Measurements from ENCODE around the gene MICAL3. TPM values are rescaled to one million over a fixed set of nuclear protein-coding genes. Genes with fewer than 3 reads are reported as not detected.
"Not testable (repeated sequence)": the region's sequence is repeated elsewhere in the genome, so short reads cannot be mapped to it uniquely, and the experiment has no call there.

Gene MICAL3
- polyA plus RNA-seq, 1 donor, result 54.3 TPM

GRCh38 chr22:17883356-17883755 is 141.0 kb downstream of the MICAL3 start:
- no peak for DNase-seq

GRCh38 chr22:17882727-17883126 is 141.6 kb downstream of the MICAL3 start:
- DNase-seq, result no peak

- no peak for DNase-seq
Observed at GRCh38 chr22:17882162-17882561, 142.2 kb downstream of the MICAL3 start.

DNA sequence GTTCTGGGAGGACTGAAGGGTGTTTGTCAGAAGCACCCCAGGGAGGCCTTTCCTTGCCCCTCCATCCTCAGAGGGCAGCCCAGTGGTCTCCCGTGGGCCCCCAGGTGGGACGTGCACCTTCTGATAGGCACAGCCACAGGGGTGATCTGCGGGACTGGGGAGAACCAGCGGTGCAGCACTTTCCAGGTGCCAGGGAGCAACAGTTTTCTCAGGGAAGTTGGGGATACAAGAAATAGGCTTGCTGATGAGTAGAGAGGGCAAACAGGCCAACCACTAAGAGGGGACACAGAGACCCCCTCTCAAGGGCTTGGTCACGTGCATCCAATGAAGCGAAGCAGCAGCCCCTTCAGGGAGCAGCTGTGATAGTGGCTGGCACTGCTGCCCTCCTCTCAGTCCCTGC is 143.0 kb downstream of the MICAL3 start:
- no peak for DNase-seq

DNA sequence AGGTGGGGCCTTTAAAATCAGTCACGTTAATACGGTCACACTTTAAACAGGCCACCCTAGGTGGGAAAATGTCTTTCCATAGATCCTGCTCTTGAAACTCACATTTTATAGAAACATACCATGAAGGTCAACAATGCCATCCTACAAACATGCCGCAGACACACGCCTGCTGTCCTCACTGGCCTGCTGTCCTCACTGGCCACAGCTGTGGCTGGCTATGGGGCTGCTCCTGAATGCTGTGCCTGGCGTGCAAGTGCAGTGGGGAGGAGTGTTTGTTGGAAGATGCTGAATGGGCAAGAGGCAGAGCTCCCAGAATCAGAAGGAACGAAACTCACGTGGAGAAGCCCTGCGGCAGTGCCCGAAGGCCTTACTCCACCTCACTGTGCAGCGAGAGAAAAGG is 143.9 kb downstream of the MICAL3 start:
- DNase-seq, result no peak

- no peak for DNase-seq
Observed at GRCh38 chr22:17880020-17880419, 144.3 kb downstream of the MICAL3 start.

GRCh38 chr22:17878941-17879340 is 145.4 kb downstream of the MICAL3 start:
- no peak for DNase-seq

DNA sequence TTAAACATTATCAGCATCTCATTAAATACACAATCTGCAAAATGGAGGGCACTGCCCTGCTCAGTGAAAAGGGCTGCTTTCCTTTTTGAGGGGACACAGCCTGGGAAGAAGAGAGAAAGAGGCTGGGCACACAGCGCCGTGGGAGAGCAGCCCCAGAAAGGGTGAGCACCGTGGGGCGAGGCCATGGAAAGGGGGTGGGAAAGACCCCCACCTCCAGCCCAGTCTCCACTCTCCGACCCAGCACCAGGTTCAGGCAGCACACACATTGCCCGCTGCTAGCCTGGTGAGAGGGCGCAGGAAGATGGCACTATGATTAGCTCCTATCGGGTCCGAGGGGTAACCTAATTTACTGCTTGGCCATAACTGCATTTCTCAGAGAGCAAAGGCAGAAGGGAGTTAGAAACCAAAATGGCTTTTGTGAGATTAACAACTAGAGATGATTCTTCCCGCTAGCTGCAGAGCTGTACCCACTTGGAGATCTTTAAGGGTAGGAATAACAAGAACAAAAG is 146.1 kb downstream of the MICAL3 start:
- DNase-seq, result no peak

GRCh38 chr22:17876878-17877855 is 147.2 kb downstream of the MICAL3 start:
- DNase-seq, result not testable (repeated sequence)

GRCh38 chr22:17876306-17876831 is 148.0 kb downstream of the MICAL3 start:
- no peak for DNase-seq

GRCh38 chr22:17875631-17876030 is 148.7 kb downstream of the MICAL3 start:
- no peak for DNase-seq

DNA sequence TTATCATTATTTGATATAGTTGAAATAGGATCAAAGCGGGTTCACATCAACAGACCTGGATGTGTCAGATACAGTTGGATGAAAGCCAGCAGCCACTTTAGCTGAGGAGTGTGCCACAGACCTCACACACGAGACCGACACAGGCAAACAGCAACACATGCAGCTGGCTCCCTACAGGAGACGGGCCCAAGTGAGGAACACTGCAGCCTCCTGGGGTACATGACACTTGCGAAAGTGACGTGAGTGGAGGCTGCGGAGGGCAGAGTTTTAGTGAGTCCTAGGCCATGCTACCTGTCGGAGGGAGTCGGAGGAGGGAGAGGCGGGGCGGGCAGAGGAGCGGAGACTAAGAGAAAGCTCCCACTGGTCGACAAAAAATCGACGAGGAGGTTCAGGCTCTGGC is 149.2 kb downstream of the MICAL3 start:
- no peak for DNase-seq

DNA sequence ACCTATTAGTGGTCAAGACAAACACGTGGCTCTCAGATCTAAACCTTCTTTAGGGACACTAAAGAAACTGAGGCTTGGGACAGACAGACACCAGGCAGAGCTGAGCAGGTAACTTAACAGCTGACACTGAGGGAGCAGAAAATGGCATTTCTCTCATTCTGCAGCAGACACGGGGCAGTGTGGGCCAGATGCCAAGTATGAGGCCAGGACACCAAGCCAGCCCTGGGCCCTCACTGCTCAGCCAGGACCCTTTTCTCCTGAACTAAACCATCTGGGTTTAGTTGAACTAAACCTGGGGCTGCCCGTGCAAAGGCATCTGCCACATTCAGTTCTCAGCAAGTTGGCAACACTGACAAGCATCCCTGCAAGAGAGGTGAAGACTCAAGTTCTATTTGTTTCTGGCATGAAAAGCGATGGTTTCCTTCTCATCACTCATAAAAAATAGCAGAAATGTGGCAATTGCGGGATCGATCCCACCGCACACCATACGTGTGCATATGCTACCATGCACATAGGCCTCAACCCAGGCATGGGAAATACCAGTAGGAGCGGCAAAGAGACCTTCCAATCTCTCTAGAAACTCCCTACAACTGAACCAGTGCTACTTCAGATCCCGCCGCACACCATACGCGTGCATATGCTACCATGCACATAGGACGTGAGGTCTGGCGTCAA is 150.0 kb downstream of the MICAL3 start:
- no peak for DNase-seq

GRCh38 chr22:17873804-17874203 is 150.6 kb downstream of the MICAL3 start:
- DNase-seq, result no peak

DNA sequence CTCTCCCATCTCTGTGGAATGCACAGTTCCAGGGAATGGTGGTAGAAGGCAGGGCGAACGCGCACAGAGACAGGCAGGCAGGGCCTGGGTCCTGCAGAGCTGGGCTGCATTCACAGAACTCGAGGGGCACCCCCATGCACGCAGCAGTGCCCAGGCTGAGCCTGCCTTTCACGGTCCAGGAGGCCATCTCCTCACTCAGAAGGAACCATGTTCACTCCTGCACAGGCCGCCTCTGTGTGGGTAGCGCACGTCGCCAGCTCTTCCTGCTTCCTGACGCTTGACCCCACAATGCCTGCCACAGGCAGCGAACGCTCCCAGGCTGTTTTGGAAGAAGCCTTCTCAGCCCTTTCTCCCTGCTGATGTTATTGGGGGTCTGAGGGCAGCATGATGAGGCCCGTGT is 151.2 kb downstream of the MICAL3 start:
- no peak for DNase-seq

- no peak for DNase-seq
Observed at GRCh38 chr22:17872471-17872870, 151.9 kb downstream of the MICAL3 start.

GRCh38 chr22:17871726-17872458 is 152.5 kb downstream of the MICAL3 start:
- DNase-seq, result no peak

DNA sequence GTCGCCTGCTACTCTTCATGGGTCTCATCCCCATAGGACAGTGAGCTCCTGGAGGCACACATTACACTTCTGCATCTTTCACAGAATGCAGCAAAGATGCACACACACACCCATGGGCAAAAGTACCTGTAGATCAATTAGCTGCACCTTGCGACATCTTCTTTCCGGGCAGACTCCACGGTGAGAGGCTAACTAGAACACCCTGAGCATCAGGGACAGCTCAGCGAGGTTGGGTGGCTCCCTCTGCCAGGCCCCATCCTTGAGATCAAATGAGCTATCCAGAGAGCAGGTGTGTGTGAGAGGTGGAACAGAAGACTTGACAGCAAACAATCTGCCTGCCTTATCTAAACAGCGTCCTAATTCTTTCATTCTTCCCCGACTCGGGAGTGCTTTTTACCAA is 154.0 kb downstream of the MICAL3 start:
- no peak for DNase-seq

GRCh38 chr22:17869285-17870096 is 154.9 kb downstream of the MICAL3 start:
- no peak for DNase-seq

- no peak for DNase-seq
Observed at GRCh38 chr22:17868771-17869170, 155.6 kb downstream of the MICAL3 start.

DNA sequence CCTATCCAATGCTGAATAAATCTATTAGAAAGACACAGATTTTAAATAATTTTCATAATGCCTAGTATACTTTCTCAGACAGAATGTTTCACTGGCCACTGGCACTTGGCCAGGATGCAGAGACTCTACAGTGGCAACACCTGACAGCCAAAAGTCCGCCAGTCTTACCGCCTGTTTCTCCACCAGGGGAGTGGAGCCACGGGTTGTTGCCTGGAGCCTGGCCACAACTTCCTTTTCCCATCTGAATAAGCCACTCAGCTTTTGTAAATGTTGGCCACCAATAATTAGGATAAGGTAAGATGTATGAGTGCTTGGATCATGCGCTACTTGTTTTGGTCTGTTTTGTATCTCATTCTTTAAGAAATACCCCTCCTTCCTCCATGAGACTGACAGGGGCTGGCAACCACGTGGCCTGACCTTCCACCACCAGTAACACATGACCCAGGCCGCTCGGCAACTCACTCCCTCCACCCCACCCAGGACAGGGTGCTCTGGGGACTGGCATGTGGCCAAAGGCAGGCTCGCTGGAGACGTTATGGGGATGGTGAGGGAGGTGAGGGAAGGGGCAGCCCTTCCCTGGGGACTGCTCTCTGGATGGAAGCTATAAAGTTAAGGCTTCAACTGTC is 157.1 kb downstream of the MICAL3 start:
- DNase-seq, result no peak
